AG10803 (cell line): ENCODE measurements around the gene PDE6H.
A peak's percentile ranks its signal among the peaks of the same experiment; 100 is the strongest.

ENCODE experiments used
- DNase-seq: peaks from one replicate; pipeline ENCODE4 v3.0.0; 2010; ENCODE audit warnings: low read depth
- H3K4me3 ChIP-seq: 2 replicates; pipeline ENCODE4 v1.5.1; 2011; ENCODE audit warnings: mild to moderate bottlenecking, low read length, control low read depth
- TF ChIP-seq, protein P1 (sequence below): conservative IDR thresholded peaks from 2 replicates; pipeline ENCODE4 v1.5.1; 2011; ENCODE audit warnings: mild to moderate bottlenecking, low read length, control low read depth, inconsistent platforms

The PDE6H gene

DNA sequence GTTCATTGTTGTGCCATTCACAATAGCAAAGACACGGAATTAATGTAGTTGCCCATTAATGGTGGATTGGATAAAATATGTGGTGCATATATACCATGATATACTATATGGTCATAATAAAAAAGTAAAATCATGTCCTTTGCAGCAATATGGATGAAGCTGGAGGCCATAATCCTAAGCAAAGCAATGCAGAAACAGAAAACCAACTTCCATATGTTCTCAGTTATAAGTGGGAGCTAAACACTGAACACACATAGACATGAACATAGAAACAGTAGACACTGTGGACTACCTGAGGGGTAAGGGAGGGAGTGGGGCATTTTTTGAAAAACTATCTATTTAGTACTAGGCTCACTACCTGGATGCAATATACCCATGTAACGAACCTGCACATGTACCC lies 31.5 kb upstream of the PDE6H start:
- no peak for DNase-seq
- no peak overlapping the region for H3K4me3 ChIP-seq
- TF ChIP-seq, protein P1, sequence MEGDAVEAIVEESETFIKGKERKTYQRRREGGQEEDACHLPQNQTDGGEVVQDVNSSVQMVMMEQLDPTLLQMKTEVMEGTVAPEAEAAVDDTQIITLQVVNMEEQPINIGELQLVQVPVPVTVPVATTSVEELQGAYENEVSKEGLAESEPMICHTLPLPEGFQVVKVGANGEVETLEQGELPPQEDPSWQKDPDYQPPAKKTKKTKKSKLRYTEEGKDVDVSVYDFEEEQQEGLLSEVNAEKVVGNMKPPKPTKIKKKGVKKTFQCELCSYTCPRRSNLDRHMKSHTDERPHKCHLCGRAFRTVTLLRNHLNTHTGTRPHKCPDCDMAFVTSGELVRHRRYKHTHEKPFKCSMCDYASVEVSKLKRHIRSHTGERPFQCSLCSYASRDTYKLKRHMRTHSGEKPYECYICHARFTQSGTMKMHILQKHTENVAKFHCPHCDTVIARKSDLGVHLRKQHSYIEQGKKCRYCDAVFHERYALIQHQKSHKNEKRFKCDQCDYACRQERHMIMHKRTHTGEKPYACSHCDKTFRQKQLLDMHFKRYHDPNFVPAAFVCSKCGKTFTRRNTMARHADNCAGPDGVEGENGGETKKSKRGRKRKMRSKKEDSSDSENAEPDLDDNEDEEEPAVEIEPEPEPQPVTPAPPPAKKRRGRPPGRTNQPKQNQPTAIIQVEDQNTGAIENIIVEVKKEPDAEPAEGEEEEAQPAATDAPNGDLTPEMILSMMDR: no peak

DNA sequence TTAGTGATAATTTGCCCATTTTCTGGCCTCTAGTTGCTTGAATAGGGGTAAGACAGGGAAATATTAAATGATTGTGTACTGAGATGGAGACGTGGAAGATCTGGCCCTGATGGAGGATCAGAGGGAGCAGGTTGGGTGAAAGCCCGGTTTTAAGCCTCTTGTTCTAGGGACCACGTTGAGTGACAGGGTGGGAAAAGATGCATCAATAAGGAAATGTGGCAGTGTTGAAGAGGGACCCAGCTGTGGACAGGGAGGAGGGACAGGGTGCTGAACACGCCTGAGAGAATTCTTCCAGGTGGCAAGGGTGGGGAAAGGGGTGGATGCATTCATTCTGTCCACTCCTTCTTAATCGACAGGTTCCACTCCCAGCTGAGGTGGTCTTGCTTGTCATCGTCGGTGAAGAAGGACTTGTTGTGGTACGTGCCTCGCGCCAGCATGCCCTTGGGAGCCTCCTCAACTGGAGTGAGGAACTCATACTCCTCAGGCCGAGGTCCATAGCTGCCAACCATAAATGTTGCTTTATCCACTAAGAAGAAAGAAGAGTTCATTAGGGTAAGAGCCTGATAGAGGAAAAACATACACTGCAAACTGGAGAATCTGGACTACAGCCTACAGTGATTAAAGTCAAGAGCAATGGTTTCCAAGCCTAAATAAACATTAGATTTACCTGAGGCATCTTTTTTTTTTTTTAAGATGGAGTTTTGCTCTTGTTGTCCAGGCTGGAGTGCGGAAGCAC lies 30.5 kb upstream of the PDE6H start:
- H3K4me3 ChIP-seq: no peak overlapping the region
- no peak for DNase-seq
- TF ChIP-seq, protein P1: no peak

DNA sequence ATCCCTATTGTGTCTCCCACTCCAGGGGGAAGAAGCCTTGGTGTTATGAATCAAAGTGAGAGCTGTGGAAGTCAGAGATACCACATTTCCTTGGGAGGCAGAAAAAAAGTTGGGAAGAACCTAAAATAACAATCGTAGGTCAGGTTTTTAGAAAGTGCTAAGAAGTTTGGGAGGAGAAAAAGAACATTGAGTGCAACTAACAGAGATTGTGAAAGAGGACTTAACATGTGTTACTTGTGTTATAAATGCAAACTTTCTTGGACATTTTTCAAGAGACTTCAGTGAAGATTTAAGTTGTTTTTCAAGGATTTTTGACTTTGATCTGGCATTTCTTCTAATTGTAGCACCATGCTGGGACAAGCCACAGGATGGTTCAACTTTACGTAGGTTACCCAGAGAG lies 26.7 kb upstream of the PDE6H start:
- TF ChIP-seq, protein P1: no peak
- H3K4me3 ChIP-seq: no peak overlapping the region
- DNase-seq: no peak

DNA sequence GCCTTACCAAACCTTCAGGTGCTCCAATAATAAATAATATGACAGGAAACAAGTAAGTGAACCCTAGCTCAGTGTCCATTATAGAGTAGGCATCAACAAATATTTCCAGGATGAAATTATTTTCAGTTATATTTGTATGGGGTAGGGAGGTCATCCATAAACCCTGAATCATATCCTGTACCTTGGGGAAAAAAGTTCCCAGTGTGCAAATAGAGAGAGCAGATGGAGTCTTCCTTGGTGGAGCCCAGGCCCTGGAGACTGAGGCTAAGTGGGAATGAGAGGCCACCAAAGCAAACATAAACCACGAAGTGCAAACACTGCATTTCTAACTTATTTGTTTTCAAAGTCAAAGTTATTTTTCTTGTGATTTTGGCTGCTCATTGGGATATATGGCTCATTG lies 26.0 kb upstream of the PDE6H start:
- TF ChIP-seq, protein P1: no peak
- DNase-seq: no peak
- no peak overlapping the region for H3K4me3 ChIP-seq

DNA sequence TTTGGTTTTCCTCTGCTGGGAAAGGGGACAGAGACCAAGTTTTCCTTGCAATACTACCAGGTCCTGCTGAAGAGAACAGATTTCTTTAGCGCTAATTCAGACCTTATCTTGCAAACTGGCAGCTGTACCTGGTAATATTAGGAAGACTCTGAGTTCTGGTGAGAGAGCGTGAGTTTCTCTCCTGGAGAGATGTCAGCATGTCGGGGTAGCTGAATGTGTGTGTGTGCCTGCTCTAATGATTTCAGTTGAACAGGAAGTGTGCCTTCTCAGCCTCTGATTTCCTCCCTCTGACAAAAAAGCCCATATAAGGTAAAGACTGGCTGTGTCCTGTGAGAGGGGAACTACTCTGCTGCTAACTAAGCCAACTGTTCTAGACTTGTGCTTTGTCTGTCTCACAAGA lies 24.2 kb upstream of the PDE6H start:
- DNase-seq: peak; percentile 82
- H3K4me3 ChIP-seq: no peak overlapping the region
- TF ChIP-seq, protein P1: no peak

DNA sequence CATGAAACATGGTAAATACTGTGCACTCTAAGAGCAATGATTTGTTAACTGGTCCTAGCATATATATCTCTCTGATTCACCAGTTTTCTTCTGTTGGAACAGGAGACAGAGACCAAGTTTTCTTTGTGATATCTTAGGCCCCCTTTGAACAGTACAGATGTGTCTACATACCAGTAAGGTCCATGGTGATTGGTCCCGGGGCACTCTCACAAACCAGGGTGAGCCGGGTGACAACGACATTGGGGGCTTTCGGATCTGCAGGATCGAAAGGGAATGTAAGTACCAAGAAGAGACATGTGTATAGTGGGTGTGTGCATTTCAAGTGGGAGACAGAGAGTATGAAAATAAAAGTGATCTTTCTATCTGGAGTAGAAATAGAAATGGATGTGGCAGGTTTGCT lies 23.2 kb upstream of the PDE6H start:
- no peak for DNase-seq
- TF ChIP-seq, protein P1: no peak
- no peak overlapping the region for H3K4me3 ChIP-seq

DNA sequence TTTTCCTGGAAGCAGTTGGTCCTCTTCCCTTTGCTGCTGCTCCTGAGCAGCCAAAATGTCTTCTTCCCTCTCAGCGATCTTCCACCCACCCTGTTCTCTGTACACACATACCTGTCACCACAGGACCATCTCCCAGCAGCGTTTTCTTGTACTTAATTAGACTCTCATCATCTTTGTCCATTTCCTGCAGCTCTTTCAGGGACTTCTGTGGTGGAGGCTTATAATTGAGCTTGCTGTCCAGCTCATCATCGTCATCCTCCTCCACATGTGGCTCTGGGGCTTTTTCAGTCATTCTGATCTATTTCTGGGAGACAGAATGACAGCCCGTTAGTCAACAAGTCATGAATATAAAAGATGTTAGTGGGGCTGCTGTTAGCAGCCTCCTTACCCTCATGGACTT lies 22.4 kb upstream of the PDE6H start:
- no peak for DNase-seq
- no peak overlapping the region for H3K4me3 ChIP-seq
- TF ChIP-seq, protein P1: no peak
